Stimulated activated CD8-positive, alpha-beta memory T cell treated with anti-CD3 and anti-CD28 coated beads, Interleukin-7, amount 100 ng/mL, for 4 hours (primary cell): ENCODE data around the gene CHGA.

Experiments
- DNase-seq, 2 donors: peaks; one replicate each; pipeline ENCODE4 v3.0.0-alpha.2; 2020; ENCODE audit warnings: low read depth in 2 of 2

Gene CHGA

DNA sequence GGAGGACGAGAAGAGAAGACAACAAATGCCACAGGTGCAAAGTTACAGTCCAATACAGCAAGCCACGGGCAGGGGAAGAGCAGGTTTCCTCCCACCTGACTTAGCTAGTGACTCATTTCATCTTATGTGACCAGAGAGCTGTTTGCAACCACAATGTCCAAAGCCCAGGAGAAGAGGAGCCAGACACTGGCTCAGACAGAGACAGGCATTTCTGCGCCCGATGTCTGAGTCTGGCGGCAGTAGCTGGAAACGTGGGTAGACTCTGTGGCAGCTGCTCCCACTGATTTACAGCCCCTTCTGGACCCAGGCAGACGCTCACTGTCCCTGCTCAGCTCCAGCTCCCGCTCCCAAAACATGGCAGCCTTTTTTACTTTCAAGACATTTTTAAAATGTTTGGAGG, 60.0 kb downstream of the CHGA start:
- DNase-seq, result no peak

GRCh38 chr14:92984082-92984788, 61.3 kb downstream of the CHGA start:
- DNase-seq, result no peak
